ENCODE data around the gene SLC26A3. TPM values are rescaled to one million over a fixed set of nuclear protein-coding genes. Genes with fewer than 3 reads are reported as not detected.
"Not testable (repeated sequence)": the region's sequence is repeated elsewhere in the genome, so short reads cannot be mapped to it uniquely, and the experiment has no call there.

The SLC26A3 gene
- not detected for total RNA-seq

GRCh38 chr7:107803009-107803610 is at the start of gene SLC26A3:
Gene SLC26A3 (minus strand): TSS chr7:107803223. CDS start chr7:107794509, 8,714 bp downstream.
- Mint-ChIP-seq H3K36me3 (no peaks in the 10 kb centered on the region), H3K27ac (no peak within 1 kb of the TSS), H3K9me3 (no peaks in the 10 kb centered on the region), H3K27me3 (peaks cover 2% of the 10 kb centered on the region), H3K4me3 (no peak within 1 kb of the TSS), H3K4me1 (ENCODE audit: low read depth) (no peaks in the 10 kb centered on the region)
- DNase-seq: no peak
- ChIA-PET POLR2A (no interaction called here), CTCF (no interaction called here)
- intact Hi-C loops (cut with micrococcal nuclease): no loop called here

- no peak for DNase-seq
- ChIA-PET POLR2A (no interaction called here), CTCF (no interaction called here)
- intact Hi-C loops (cut with micrococcal nuclease): no loop called here
- Mint-ChIP-seq H3K27ac (no peak overlapping the region), H3K4me3 (no peak overlapping the region), H3K27me3 (no peaks in the 10 kb centered on the region), H3K9me3 (no peaks in the 10 kb centered on the region), H3K36me3 (no peaks in the 10 kb centered on the region), H3K4me1 (ENCODE audit: low read depth) (no peaks in the 10 kb centered on the region)
These were observed 47.6 kb upstream of the SLC26A3 start for GRCh38 chr7:107850643-107851042.

- ChIA-PET POLR2A (no interaction called here), CTCF (no interaction called here)
- H3K9me3 Mint-ChIP-seq: no peaks in the 10 kb centered on the region
- H3K4me1 Mint-ChIP-seq (ENCODE audit: low read depth): no peaks in the 10 kb centered on the region
- H3K36me3 Mint-ChIP-seq: no peaks in the 10 kb centered on the region
- no peak for DNase-seq
- no peaks in the 10 kb centered on the region for H3K27me3 Mint-ChIP-seq
- intact Hi-C loops (cut with micrococcal nuclease): no loop called here
- no peak overlapping the region for H3K27ac Mint-ChIP-seq
- no peak overlapping the region for H3K4me3 Mint-ChIP-seq
These were observed 47.2 kb upstream of the SLC26A3 start for GRCh38 chr7:107850216-107850615.

GRCh38 chr7:107848211-107848610 is 45.2 kb upstream of the SLC26A3 start:
- CTCF ChIA-PET; H3K4me1 Mint-ChIP-seq (ENCODE audit: low read depth); POLR2A ChIA-PET; DNase-seq; H3K27me3 Mint-ChIP-seq; H3K4me3 Mint-ChIP-seq; intact Hi-C loops (cut with micrococcal nuclease); H3K27ac Mint-ChIP-seq; H3K36me3 Mint-ChIP-seq; H3K9me3 Mint-ChIP-seq: not testable (repeated sequence)

GRCh38 chr7:107847836-107848175 is 44.8 kb upstream of the SLC26A3 start:
- POLR2A ChIA-PET; H3K27ac Mint-ChIP-seq; H3K27me3 Mint-ChIP-seq; H3K4me3 Mint-ChIP-seq; H3K9me3 Mint-ChIP-seq; intact Hi-C loops (cut with micrococcal nuclease); H3K4me1 Mint-ChIP-seq (ENCODE audit: low read depth); DNase-seq; CTCF ChIA-PET; H3K36me3 Mint-ChIP-seq: not testable (repeated sequence)

- Mint-ChIP-seq H3K36me3 (no peaks in the 10 kb centered on the region), H3K4me3 (no peak overlapping the region), H3K27me3 (no peaks in the 10 kb centered on the region), H3K4me1 (ENCODE audit: low read depth) (no peaks in the 10 kb centered on the region), H3K27ac (no peak overlapping the region), H3K9me3 (no peaks in the 10 kb centered on the region)
- CTCF ChIA-PET: no interaction called here
- POLR2A ChIA-PET: no interaction called here
- intact Hi-C loops (cut with micrococcal nuclease): no loop called here
- no peak for DNase-seq
These were observed 44.3 kb upstream of the SLC26A3 start for GRCh38 chr7:107847168-107847835.

- no peak overlapping the region for H3K4me3 Mint-ChIP-seq
- DNase-seq: no peak
- no peaks in the 10 kb centered on the region for H3K4me1 Mint-ChIP-seq (ENCODE audit: low read depth)
- H3K27ac Mint-ChIP-seq: no peak overlapping the region
- intact Hi-C loops (cut with micrococcal nuclease): no loop called here
- no peaks in the 10 kb centered on the region for H3K36me3 Mint-ChIP-seq
- H3K27me3 Mint-ChIP-seq: no peaks in the 10 kb centered on the region
- CTCF ChIA-PET: interaction anchor here (1.2 kb wide), 1 partner anchor 28 kb away, joined by 4 read pairs; no protein-coding TSS in a partner anchor
- POLR2A ChIA-PET: no interaction called here
- H3K9me3 Mint-ChIP-seq: no peaks in the 10 kb centered on the region
These were observed 43.3 kb upstream of the SLC26A3 start for GRCh38 chr7:107846324-107846723.

GRCh38 chr7:107843184-107843583 is 40.2 kb upstream of the SLC26A3 start:
- DNase-seq: no peak
- peaks cover 2% of the 10 kb centered on the region for H3K36me3 Mint-ChIP-seq
- ChIA-PET CTCF (no interaction called here), POLR2A (no interaction called here)
- no peak overlapping the region for H3K4me3 Mint-ChIP-seq
- H3K9me3 Mint-ChIP-seq: no peaks in the 10 kb centered on the region
- peaks cover 1% of the 10 kb centered on the region for H3K27me3 Mint-ChIP-seq
- intact Hi-C loops (cut with micrococcal nuclease): no loop called here
- H3K4me1 Mint-ChIP-seq (ENCODE audit: low read depth): no peaks in the 10 kb centered on the region
- no peak overlapping the region for H3K27ac Mint-ChIP-seq

- Mint-ChIP-seq H3K27ac (no peak overlapping the region), H3K36me3 (peaks cover 2% of the 10 kb centered on the region), H3K4me3 (no peak overlapping the region), H3K4me1 (ENCODE audit: low read depth) (no peaks in the 10 kb centered on the region), H3K9me3 (no peaks in the 10 kb centered on the region), H3K27me3 (peaks cover 1% of the 10 kb centered on the region)
- ChIA-PET CTCF (interaction anchor here (0.6 kb wide), 1 partner anchor 818 kb away, joined by 5 read pairs; no protein-coding TSS in a partner anchor), POLR2A (no interaction called here)
- intact Hi-C loops (cut with micrococcal nuclease): no loop called here
- DNase-seq: no peak
These were observed 39.2 kb upstream of the SLC26A3 start for GRCh38 chr7:107842213-107842612.

- Mint-ChIP-seq H3K9me3 (no peaks in the 10 kb centered on the region), H3K27me3 (peaks cover 1% of the 10 kb centered on the region), H3K27ac (no peak overlapping the region), H3K4me3 (no peak overlapping the region), H3K36me3 (peaks cover 2% of the 10 kb centered on the region), H3K4me1 (ENCODE audit: low read depth) (no peaks in the 10 kb centered on the region)
- no peak for DNase-seq
- POLR2A ChIA-PET: no interaction called here
- intact Hi-C loops (cut with micrococcal nuclease): no loop called here
- CTCF ChIA-PET: no interaction called here
These were observed 36.0 kb upstream of the SLC26A3 start for GRCh38 chr7:107838816-107839565.

- H3K27ac Mint-ChIP-seq: no peak overlapping the region
- H3K36me3 Mint-ChIP-seq: peaks cover 2% of the 10 kb centered on the region
- DNase-seq: no peak
- intact Hi-C loops (cut with micrococcal nuclease): no loop called here
- ChIA-PET POLR2A (no interaction called here), CTCF (no interaction called here)
- peaks cover 1% of the 10 kb centered on the region for H3K27me3 Mint-ChIP-seq
- no peak overlapping the region for H3K4me3 Mint-ChIP-seq
- H3K9me3 Mint-ChIP-seq: no peaks in the 10 kb centered on the region
- no peaks in the 10 kb centered on the region for H3K4me1 Mint-ChIP-seq (ENCODE audit: low read depth)
These were observed 35.1 kb upstream of the SLC26A3 start for GRCh38 chr7:107838024-107838601.

GRCh38 chr7:107837145-107837512 is 34.1 kb upstream of the SLC26A3 start:
- H3K9me3 Mint-ChIP-seq: no peaks in the 10 kb centered on the region
- peaks cover 2% of the 10 kb centered on the region for H3K36me3 Mint-ChIP-seq
- no peak for DNase-seq
- H3K27ac Mint-ChIP-seq: no peak overlapping the region
- intact Hi-C loops (cut with micrococcal nuclease): no loop called here
- POLR2A ChIA-PET: no interaction called here
- H3K27me3 Mint-ChIP-seq: peaks cover 1% of the 10 kb centered on the region
- H3K4me1 Mint-ChIP-seq (ENCODE audit: low read depth): no peaks in the 10 kb centered on the region
- CTCF ChIA-PET: no interaction called here
- no peak overlapping the region for H3K4me3 Mint-ChIP-seq

Measured in activated CD4-positive, alpha-beta memory T cell treated with anti-CD3 and anti-CD28 coated beads for 36 hours (primary cell).